ENCODE results near the gene NDUFA11. TPM values are rescaled to one million over a fixed set of nuclear protein-coding genes. Genes with fewer than 3 reads are reported as not detected.

Gene NDUFA11
- polyA plus RNA-seq, 1 of the 3 experiments (the other 2 are of a cell fraction), result 534 TPM

DNA sequence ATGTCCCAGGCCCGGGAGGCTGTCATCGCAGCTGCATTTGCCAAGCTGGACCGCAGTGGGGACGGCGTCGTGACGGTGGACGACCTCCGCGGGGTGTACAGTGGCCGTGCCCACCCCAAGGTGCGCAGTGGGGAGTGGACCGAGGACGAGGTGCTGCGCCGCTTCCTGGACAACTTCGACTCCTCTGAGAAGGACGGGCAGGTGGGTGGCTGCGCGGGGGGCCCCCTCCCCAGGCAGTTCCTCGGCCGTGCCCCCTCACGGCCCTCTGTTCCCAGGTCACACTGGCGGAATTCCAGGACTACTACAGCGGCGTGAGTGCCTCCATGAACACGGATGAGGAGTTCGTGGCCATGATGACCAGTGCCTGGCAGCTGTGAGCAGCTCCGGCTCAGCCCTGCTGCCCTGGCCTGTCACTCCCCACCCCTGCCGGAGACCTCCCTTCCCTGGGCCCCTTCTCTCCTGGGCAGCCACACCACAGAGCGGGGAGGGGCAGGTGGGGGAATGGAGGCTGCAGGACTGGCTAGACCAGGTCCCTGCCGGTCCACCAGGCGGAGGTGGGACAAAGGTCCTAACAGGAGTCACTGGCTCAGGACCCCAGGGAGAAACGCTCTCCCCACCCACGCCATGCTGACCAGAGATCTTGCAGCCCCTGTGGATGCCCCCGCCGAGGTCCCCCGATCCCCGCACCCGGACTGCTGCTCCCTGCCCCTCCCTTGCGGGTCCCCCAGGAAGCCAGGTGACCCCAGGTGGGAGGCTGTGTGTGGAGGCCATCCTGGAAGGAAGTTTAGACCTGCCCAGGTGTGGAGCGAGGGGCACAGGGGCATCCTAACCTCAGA, 11.6 kb upstream of the NDUFA11 start:
- no peaks in the 10 kb centered on the region for H3K9me3 ChIP-seq
- H3K27me3 ChIP-seq (ENCODE audit: insufficient read depth), result no peaks in the 10 kb centered on the region
- no peak overlapping the region for H3K9ac ChIP-seq
- POLR2A ChIA-PET, result no interaction called here
- H2AFZ ChIP-seq (ENCODE audit: low read depth), result no peak overlapping the region
- H4K20me1 ChIP-seq (ENCODE audit: insufficient read depth), result no peaks in the 10 kb centered on the region
- no peaks in the 10 kb centered on the region for H3F3A ChIP-seq (replicated peaks; ENCODE audit: insufficient read depth)
- no peaks in the 10 kb centered on the region for H3K9me2 ChIP-seq
- peaks cover 4 to 42% of the 10 kb centered on the region in 2 experiments for H3K36me3 ChIP-seq (replicated peaks in 1 of 2; ENCODE audit: control insufficient read depth in 1 of 2, insufficient read depth in 2 of 2, low read length in 1 of 2)
- no peaks in the 10 kb centered on the region for H3K79me2 ChIP-seq (ENCODE audit: insufficient read depth)
- DNase-seq, result no peak
- no peak for TF ChIP-seq RCOR1 (IDR thresholded peaks at IDR 0.05; ENCODE audit: low read length)
- no peak for TF ChIP-seq RAD21 (IDR thresholded peaks at IDR 0.05; ENCODE audit: low read length)
- TF ChIP-seq TAF1 (IDR thresholded peaks at IDR 0.05; ENCODE audit: borderline replicate concordance, low read depth, low read length), result no peak
- TF ChIP-seq FOSL2 (IDR thresholded peaks at IDR 0.05; ENCODE audit: borderline replicate concordance, low read depth), result no peak
- no peak for TF ChIP-seq RFX5 (IDR thresholded peaks at IDR 0.05; ENCODE audit: low read length)
- no peak for TF ChIP-seq FOXJ3 (CRISPR knock-in tag; IDR thresholded peaks at IDR 0.05)
- TF ChIP-seq EZH2phosphoT487 (IDR thresholded peaks at IDR 0.05; ENCODE audit: borderline replicate concordance, low read depth), result no peak
- TF ChIP-seq USF2 (IDR thresholded peaks at IDR 0.05; ENCODE audit: borderline replicate concordance, low read depth, low read length), result no peak
- TF ChIP-seq TEAD4 (IDR thresholded peaks at IDR 0.05; ENCODE audit: borderline replicate concordance, insufficient read depth), result no peak
- TF ChIP-seq REST (IDR thresholded peaks at IDR 0.05; ENCODE audit: low read depth, low read length), result no peak
- no peak overlapping the region for H3K4me2 ChIP-seq
- CTCF ChIA-PET, result interaction anchor here (1.0 to 1.5 kb wide), 2 partner anchors 7 to 111 kb away, joined by 3 read pairs; no protein-coding TSS in a partner anchor
- H3K4me1 ChIP-seq (ENCODE audit: control insufficient read depth in 1 of 2, insufficient read depth in 2 of 2, low read depth in 1 of 2, low read length in 1 of 2), result peaks cover 4 to 5% of the 10 kb centered on the region in 2 experiments; a peak in 2 of 4 replicates
- no peak overlapping the region for H3K4me3 ChIP-seq (ENCODE audit: low read depth in 2 of 2, low read length in 1 of 2)
- whole genome bisulfite sequencing (ENCODE audit: low lambda C conversion rate), result 98% methylated on average over 14 of the region's 42 CpGs
- H3K27ac ChIP-seq (ENCODE audit: low read depth in 2 of 2, low read length in 1 of 2), result no peak overlapping the region
